Activated CD4-positive, alpha-beta T cell treated with anti-CD3 and anti-CD28 coated beads for 36 hours (primary cell): ENCODE measurements around the gene TRMT61B. TPM values are rescaled to one million over a fixed set of nuclear protein-coding genes. Genes with fewer than 3 reads are reported as not detected.

Experiments
- ATAC-seq: fragments of 200-7000 bp; cut with Tn5 transposase; one replicate; pipeline ENCODE4 v1.10.0; 2021; ENCODE audit warnings: mild to moderate bottlenecking, moderate library complexity
- CTCF ChIA-PET: fragments of 350-600 bp; sonication (Branson Sonifier 250); formaldehyde crosslinking; loops from one replicate; lab custom pipeline; 2021; ENCODE audit warnings: antibody characterized with exemption; lab: Charles Lee
- POLR2A ChIA-PET: fragments of 350-600 bp; sonication (Branson Sonifier 250); formaldehyde crosslinking; loops from one replicate; lab custom pipeline; 2021; ENCODE audit warnings: antibody characterized with exemption, inconsistent platforms; lab: Charles Lee
- DNase-seq: peaks from one replicate; pipeline ENCODE4 v3.0.0-alpha.2; 2020
- H3K27ac Mint-ChIP-seq: one replicate; pipeline ENCODE4 v1.8.0; 2021; ENCODE audit warnings: mixed read lengths
- H3K27me3 Mint-ChIP-seq: one replicate; pipeline ENCODE4 v1.8.0; 2021; ENCODE audit warnings: mixed read lengths
- H3K36me3 Mint-ChIP-seq: one replicate; pipeline ENCODE4 v1.8.0; 2021; ENCODE audit warnings: low read depth, mixed read lengths
- H3K4me1 Mint-ChIP-seq: one replicate; pipeline ENCODE4 v1.8.0; 2021; ENCODE audit warnings: mixed read lengths
- H3K4me3 Mint-ChIP-seq: one replicate; pipeline ENCODE4 v1.8.0; 2021; ENCODE audit warnings: mild to moderate bottlenecking, moderate library complexity, mixed read lengths
- H3K9me3 Mint-ChIP-seq: one replicate; pipeline ENCODE4 v1.8.0; 2021; ENCODE audit warnings: low read depth, mixed read lengths
- intact Hi-C, 2 experiments: fragments of 100-400 bp; cut with DNase I in 1 of 2; cut with micrococcal nuclease in 1 of 2; formaldehyde crosslinking; loops; one replicate each; pipeline versions ENCODE4 v1.14.2 to v1.15.1; 2022 to 2024; cut with DNase I, micrococcal nuclease
- total RNA-seq, 2 experiments: library from RNA; stranded (reverse); gene quantifications; one replicate each; pipeline ENCODE4 v1.2.3, GENCODE V29; 2021

Gene TRMT61B
- total RNA-seq, 2 experiments from 2014 or later = 22.0 to 22.2 TPM

GRCh38 chr2:28901841-28902240 is 31.7 kb upstream of the TRMT61B start:
- CTCF ChIA-PET = interaction anchor here (0.6 to 1.8 kb wide), 4 partner anchors 12 to 145 kb away, joined by 3 to 7 read pairs (median 4); no protein-coding TSS in a partner anchor
- no peak overlapping the region for H3K4me3 Mint-ChIP-seq
- POLR2A ChIA-PET = interaction anchor here (0.6 to 0.9 kb wide), 2 partner anchors 11 to 32 kb away, joined by 3 to 8 read pairs; partner anchors contain the start of gene TRMT61B
- H3K27ac Mint-ChIP-seq = no peak overlapping the region
- intact Hi-C loops = no loop called here
- no peaks in the 10 kb centered on the region for H3K9me3 Mint-ChIP-seq
- no peaks in the 10 kb centered on the region for H3K27me3 Mint-ChIP-seq
- ATAC-seq (no peak), DNase-seq (no peak)
- H3K36me3 Mint-ChIP-seq = peaks cover 62% of the 10 kb centered on the region
- peaks cover 68% of the 10 kb centered on the region for H3K4me1 Mint-ChIP-seq

- ATAC-seq (no peak), DNase-seq (no peak)
- POLR2A ChIA-PET = interaction anchor here (0.9 kb wide), 1 partner anchor 31 kb away, joined by 3 read pairs; the partner anchor contains the start of gene TRMT61B
- H3K27ac Mint-ChIP-seq = peak overlapping the region; percentile 53
- H3K9me3 Mint-ChIP-seq = no peaks in the 10 kb centered on the region
- H3K27me3 Mint-ChIP-seq = no peaks in the 10 kb centered on the region
- H3K36me3 Mint-ChIP-seq = peaks cover 62% of the 10 kb centered on the region
- H3K4me3 Mint-ChIP-seq = no peak overlapping the region
- intact Hi-C loops = no loop called here
- peaks cover 72% of the 10 kb centered on the region for H3K4me1 Mint-ChIP-seq
- CTCF ChIA-PET = interaction anchor here (0.8 to 1.8 kb wide), 3 partner anchors 12 to 81 kb away, joined by 3 to 7 read pairs (median 3); no protein-coding TSS in a partner anchor
These were observed 31.1 kb upstream of the TRMT61B start for GRCh38 chr2:28901202-28901601.

- Mint-ChIP-seq H3K27ac (peak overlapping the region; percentile 63), H3K4me1 (peaks cover 53% of the 10 kb centered on the region), H3K4me3 (peak overlapping the region; percentile 97), H3K27me3 (no peaks in the 10 kb centered on the region), H3K36me3 (peaks cover 54% of the 10 kb centered on the region), H3K9me3 (no peaks in the 10 kb centered on the region)
- ChIA-PET POLR2A (no interaction called here), CTCF (interaction anchor here (1.5 kb wide), 1 partner anchor 11 kb away, joined by 4 read pairs; no protein-coding TSS in a partner anchor)
- DNase-seq (no peak), ATAC-seq (no peak)
- intact Hi-C loops = loop anchor here in 1 of 2 experiments (10.0 kb wide), 4 partner anchors 1233 to 1843 kb away; partner anchors contain the start of genes AGBL5, ATRAID, CAD and SLC4A1AP
These were observed 27.9 kb upstream of the TRMT61B start for GRCh38 chr2:28898048-28898447.

- Mint-ChIP-seq H3K36me3 (peaks cover 48% of the 10 kb centered on the region), H3K4me1 (peaks cover 50% of the 10 kb centered on the region), H3K4me3 (peak overlapping the region; percentile 97), H3K27me3 (no peaks in the 10 kb centered on the region), H3K27ac (peak overlapping the region; percentile 17), H3K9me3 (no peaks in the 10 kb centered on the region)
- POLR2A ChIA-PET = interaction anchor here (0.5 to 1.7 kb wide), 3 partner anchors 27 to 850 kb away, joined by 3 to 4 read pairs (median 4); partner anchors contain the start of genes PPP1CB and TRMT61B
- CTCF ChIA-PET = interaction anchor here (0.6 to 2.1 kb wide), 6 partner anchors 8 to 1863 kb away, joined by 3 to 5 read pairs (median 4); no protein-coding TSS in a partner anchor
- no peak for ATAC-seq
- no peak for DNase-seq
- intact Hi-C loops = loop anchor here in 1 of 2 experiments (10.0 kb wide), 4 partner anchors 1232 to 1842 kb away; partner anchors contain the start of genes AGBL5, ATRAID, CAD and SLC4A1AP
These were observed 26.8 kb upstream of the TRMT61B start for GRCh38 chr2:28896906-28897305.

- peaks cover 39% of the 10 kb centered on the region for H3K4me1 Mint-ChIP-seq
- H3K27ac Mint-ChIP-seq = peak overlapping the region; percentile 95
- intact Hi-C loops = loop anchor here (2.0 to 10.0 kb wide), 7 partner anchors 75 to 1841 kb away; partner anchors contain the start of genes AGBL5 (in 1 of the 2), ATRAID (in 1 of the 2), CAD (in 1 of the 2) and SLC4A1AP (in 1 of the 2)
- ATAC-seq (peak; percentile 49), DNase-seq (peak; percentile 63)
- ChIA-PET CTCF (interaction anchor here (0.6 to 2.1 kb wide), 9 partner anchors 8 to 328 kb away, joined by 3 to 5 read pairs (median 3); no protein-coding TSS in a partner anchor), POLR2A (interaction anchor here (0.6 to 1.7 kb wide), 11 partner anchors 8 to 301 kb away, joined by 3 to 12 read pairs (median 3); partner anchors contain the start of genes PPP1CB and TRMT61B)
- peaks cover 35% of the 10 kb centered on the region for H3K36me3 Mint-ChIP-seq
- H3K27me3 Mint-ChIP-seq = no peaks in the 10 kb centered on the region
- peak overlapping the region; percentile 97 for H3K4me3 Mint-ChIP-seq
- no peaks in the 10 kb centered on the region for H3K9me3 Mint-ChIP-seq
These were observed 25.2 kb upstream of the TRMT61B start for GRCh38 chr2:28895189-28895893.

- H3K4me1 Mint-ChIP-seq = peaks cover 32% of the 10 kb centered on the region
- H3K36me3 Mint-ChIP-seq = peaks cover 35% of the 10 kb centered on the region
- CTCF ChIA-PET = interaction anchor here (0.8 to 1.2 kb wide), 3 partner anchors 8 to 35 kb away, joined by 3 to 4 read pairs (median 3); partner anchors contain the start of gene TRMT61B
- peak; percentile 94 for ATAC-seq
- peak; percentile 99 for DNase-seq
- POLR2A ChIA-PET = interaction anchor here (0.6 to 1.2 kb wide), 7 partner anchors 11 to 861 kb away, joined by 3 to 12 read pairs (median 4); partner anchors contain the start of gene TRMT61B
- peak within 1 kb of the TSS; percentile 97 for H3K4me3 Mint-ChIP-seq
- no peaks in the 10 kb centered on the region for H3K27me3 Mint-ChIP-seq
- no peaks in the 10 kb centered on the region for H3K9me3 Mint-ChIP-seq
- H3K27ac Mint-ChIP-seq = peak within 1 kb of the TSS; percentile 95
- intact Hi-C loops = loop anchor here (1.0 to 10.0 kb wide), 15 partner anchors 24 to 1840 kb away; partner anchors contain the start of genes TRMT61B (in 2 of the 2), AGBL5 (in 1 of the 2), ATRAID (in 1 of the 2) and BABAM2 (in 1 of the 2)
These were observed 24.5 kb upstream of the TRMT61B start, which contains the start of gene WDR43 for GRCh38 chr2:28894470-28895188. WDR43 (plus strand) TSS chr2:28894667; CDS start chr2:28894699, 32 bp downstream.

GRCh38 chr2:28893488-28893887 is 23.4 kb upstream of the TRMT61B start:
- ChIA-PET POLR2A (interaction anchor here (0.7 kb wide), 1 partner anchor 54 kb away, joined by 5 read pairs; no protein-coding TSS in a partner anchor), CTCF (interaction anchor here (0.6 kb wide), 1 partner anchor 47 kb away, joined by 3 read pairs; no protein-coding TSS in a partner anchor)
- intact Hi-C loops = loop anchor here in 1 of 2 experiments (5.0 to 10.0 kb wide), 5 partner anchors 119 to 1839 kb away; partner anchors contain the start of genes AGBL5, ATRAID, CAD and SLC4A1AP
- Mint-ChIP-seq H3K36me3 (peaks cover 28% of the 10 kb centered on the region), H3K27me3 (no peaks in the 10 kb centered on the region), H3K9me3 (no peaks in the 10 kb centered on the region), H3K4me3 (no peak overlapping the region), H3K27ac (no peak overlapping the region), H3K4me1 (peaks cover 22% of the 10 kb centered on the region)
- ATAC-seq (no peak), DNase-seq (no peak)

- H3K4me3 Mint-ChIP-seq = no peak overlapping the region
- H3K27ac Mint-ChIP-seq = no peak overlapping the region
- DNase-seq = no peak
- peaks cover 23% of the 10 kb centered on the region for H3K27me3 Mint-ChIP-seq
- no peak for ATAC-seq
- intact Hi-C loops = no loop called here
- no peaks in the 10 kb centered on the region for H3K4me1 Mint-ChIP-seq
- ChIA-PET CTCF (no interaction called here), POLR2A (no interaction called here)
- H3K9me3 Mint-ChIP-seq = no peaks in the 10 kb centered on the region
- no peaks in the 10 kb centered on the region for H3K36me3 Mint-ChIP-seq
These were observed 10.1 kb upstream of the TRMT61B start for GRCh38 chr2:28880193-28880592.

GRCh38 chr2:28871620-28872019 is 1.5 kb upstream of the TRMT61B start:
- ATAC-seq (no peak), DNase-seq (no peak)
- intact Hi-C loops = loop anchor here in 1 of 2 experiments (5.0 kb wide), 1 partner anchor 479 kb away; the partner anchor contains the start of gene FOSL2
- Mint-ChIP-seq H3K36me3 (peaks cover 11% of the 10 kb centered on the region), H3K9me3 (no peaks in the 10 kb centered on the region), H3K27ac (no peak overlapping the region), H3K27me3 (peaks cover 5% of the 10 kb centered on the region), H3K4me3 (no peak overlapping the region), H3K4me1 (peaks cover 22% of the 10 kb centered on the region)
- ChIA-PET POLR2A (interaction anchor here (1.0 kb wide), 1 partner anchor 24 kb away, joined by 3 read pairs; no protein-coding TSS in a partner anchor), CTCF (interaction anchor here (1.0 to 1.1 kb wide), 2 partner anchors 20 to 33 kb away, joined by 3 read pairs; no protein-coding TSS in a partner anchor)
